Measurements from ENCODE around the gene DISP2.

- TF ChIP-seq CTCF (IDR thresholded peaks at IDR 0.05; ENCODE audit: insufficient read depth, low read length, poor library complexity, severe bottlenecking) (no peak), EZH2phosphoT487 (conservative IDR thresholded peaks at IDR 0.05; ENCODE audit: low read length) (no peak)
Observed at GRCh38 chr15:40363611-40364010, 5.6 kb downstream of the DISP2 start.
